Measurements from ENCODE around the gene GNG7. TPM values are rescaled to one million over a fixed set of nuclear protein-coding genes. Genes with fewer than 3 reads are reported as not detected.

The GNG7 gene
- total and polyA plus RNA-seq, 10 of the 15 experiments (the other 5 are each of a cell fraction or from before 2014, with no cell fraction given) = 1.9 to 13.6 (median 6.5) TPM

GRCh38 chr19:2743099-2743498 lies 40.6 kb upstream of the GNG7 start:
- TF ChIP-seq HDAC2 (IDR thresholded peaks at IDR 0.05) (no peak), HDGF (IDR thresholded peaks at IDR 0.05) (no peak), REST (IDR thresholded peaks at IDR 0.05; ENCODE audit: low read depth, low read length) (no peak)
- Histone ChIP-seq H4K20me1 (ENCODE audit: control insufficient read depth, insufficient read depth) (no peaks in the 10 kb centered on the region), H3K4me1 (ENCODE audit: control insufficient read depth, insufficient read depth, low read length) (peaks cover 8% of the 10 kb centered on the region), H3K9me3 (replicated peaks; ENCODE audit: control insufficient read depth, insufficient read depth, low read length) (no peaks in the 10 kb centered on the region), H3K9ac (ENCODE audit: control insufficient read depth, insufficient read depth, low read length) (no peak overlapping the region), H3K4me2 (ENCODE audit: control insufficient read depth, insufficient read depth) (no peak overlapping the region), H3K27ac (ENCODE audit: control insufficient read depth, insufficient read depth) (no peak overlapping the region), H3K36me3 (ENCODE audit: control insufficient read depth in 2 of 2, insufficient read depth in 2 of 2, low read length in 1 of 2) (no peaks in the 10 kb centered on the region), H3K27me3 (replicated peaks in 1 of 2; ENCODE audit: control insufficient read depth in 2 of 2, insufficient read depth in 2 of 2, low read length in 1 of 2) (no peaks in the 10 kb centered on the region), H2AFZ (ENCODE audit: control insufficient read depth, low read depth, low read length) (no peak overlapping the region), H3K4me3 (no peak overlapping the region), H3K79me2 (ENCODE audit: control insufficient read depth, insufficient read depth, low read length) (peaks cover 10% of the 10 kb centered on the region)
- ChIA-PET SMC1A (ENCODE audit: uncharacterized antibody, unreplicated experiment) (no interaction called here), POLR2A (interaction anchor here (1.3 kb wide), 1 partner anchor 41 kb away, joined by 3 read pairs; no protein-coding TSS in a partner anchor), CTCF (interaction anchor here (1.1 kb wide), 1 partner anchor 95 kb away, joined by 4 read pairs; no protein-coding TSS in a partner anchor), RAD21 (ENCODE audit: unreplicated experiment) (no interaction called here)
- ATAC-seq (no peak), DNase-seq (ENCODE audit: low read depth, low spot score) (no peak), FAIRE-seq (no peak)
- 54% methylated on average over 8 of the region's 8 CpGs for WGBS (ENCODE audit: insufficient coverage, insufficient replicate concordance, low lambda C conversion rate, missing lambda C conversion rate)
- intact Hi-C loops (cut with micrococcal nuclease; ENCODE audit: unreplicated experiment) (loop anchor here (10.0 kb wide), 1 partner anchor 278 kb away; no protein-coding TSS in a partner anchor), in situ Hi-C loops (cut with MboI) (no loop called here)
- BruUV-seq (replicated peaks) = no TSS peak

DNA sequence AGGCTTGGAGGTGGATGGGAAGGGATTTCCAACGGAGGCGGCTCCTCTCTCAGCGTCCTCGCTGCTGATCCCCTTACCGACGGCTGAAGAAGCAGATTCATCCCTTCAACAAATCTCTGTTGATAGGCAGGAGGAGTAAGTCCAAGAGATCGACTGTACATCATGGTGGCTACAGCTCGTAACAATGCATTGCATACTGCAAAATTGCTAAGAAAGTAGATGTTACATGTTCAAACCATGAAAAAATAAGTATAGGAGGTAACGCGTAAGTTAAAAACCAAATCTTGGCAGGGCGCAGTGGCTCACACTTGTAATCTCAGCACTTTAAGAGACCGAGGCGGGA lies 37.8 kb upstream of the GNG7 start:
- in situ Hi-C loops (cut with MboI) = no loop called here
- H3K9me3 ChIP-seq (replicated peaks; ENCODE audit: control insufficient read depth, insufficient read depth, low read length) = peaks cover 8% of the 10 kb centered on the region; the same call in 2 of the 3 replicates
- 46% methylated on average over 13 of the region's 13 CpGs for WGBS (ENCODE audit: insufficient coverage, insufficient replicate concordance, low lambda C conversion rate, missing lambda C conversion rate)
- peak; percentile 41 for FAIRE-seq
- DNase-seq (ENCODE audit: low read depth, low spot score) = no peak
- no peak overlapping the region for H3K4me3 ChIP-seq
- peaks cover 7 to 12% of the 10 kb centered on the region in 2 experiments; a peak in 3 of 4 replicates for H3K36me3 ChIP-seq (ENCODE audit: control insufficient read depth in 2 of 2, insufficient read depth in 2 of 2, low read length in 1 of 2)
- H3K4me1 ChIP-seq (ENCODE audit: control insufficient read depth, insufficient read depth, low read length) = no peaks in the 10 kb centered on the region
- peaks cover 14% of the 10 kb centered on the region for H3K79me2 ChIP-seq (ENCODE audit: control insufficient read depth, insufficient read depth, low read length)
- H3K27me3 ChIP-seq (replicated peaks in 1 of 2; ENCODE audit: control insufficient read depth in 2 of 2, insufficient read depth in 2 of 2, low read length in 1 of 2) = no peaks in the 10 kb centered on the region
- CTCF ChIA-PET = no interaction called here
- SMC1A ChIA-PET (ENCODE audit: uncharacterized antibody, unreplicated experiment) = no interaction called here
- peak overlapping the region; percentile 69 for H3K4me2 ChIP-seq (ENCODE audit: control insufficient read depth, insufficient read depth)
- ATAC-seq = no peak
- peak overlapping the region; percentile 61 for H2AFZ ChIP-seq (ENCODE audit: control insufficient read depth, low read depth, low read length)
- H4K20me1 ChIP-seq (ENCODE audit: control insufficient read depth, insufficient read depth) = no peaks in the 10 kb centered on the region
- RAD21 ChIA-PET (ENCODE audit: unreplicated experiment) = no interaction called here
- H3K27ac ChIP-seq (ENCODE audit: control insufficient read depth, insufficient read depth) = no peak overlapping the region
- intact Hi-C loops (cut with micrococcal nuclease; ENCODE audit: unreplicated experiment) = loop anchor here (10.0 kb wide), 1 partner anchor 275 kb away; no protein-coding TSS in a partner anchor
- no peak overlapping the region for H3K9ac ChIP-seq (ENCODE audit: control insufficient read depth, insufficient read depth, low read length)
- POLR2A ChIA-PET = no interaction called here
- BruUV-seq (replicated peaks) = no TSS peak
- no peak for TF ChIP-seq ZNF622 (IDR thresholded peaks at IDR 0.05)
- TF ChIP-seq FOXK2 (IDR thresholded peaks at IDR 0.05) = 0 out of 2 replicates have a peak, but pooled peaks have one; percentile 1
- no peak for TF ChIP-seq GABPA (IDR thresholded peaks at IDR 0.05; ENCODE audit: low read depth)
- TF ChIP-seq EED (IDR thresholded peaks at IDR 0.05; ENCODE audit: low read depth) = no peak
- TF ChIP-seq, protein P1, sequence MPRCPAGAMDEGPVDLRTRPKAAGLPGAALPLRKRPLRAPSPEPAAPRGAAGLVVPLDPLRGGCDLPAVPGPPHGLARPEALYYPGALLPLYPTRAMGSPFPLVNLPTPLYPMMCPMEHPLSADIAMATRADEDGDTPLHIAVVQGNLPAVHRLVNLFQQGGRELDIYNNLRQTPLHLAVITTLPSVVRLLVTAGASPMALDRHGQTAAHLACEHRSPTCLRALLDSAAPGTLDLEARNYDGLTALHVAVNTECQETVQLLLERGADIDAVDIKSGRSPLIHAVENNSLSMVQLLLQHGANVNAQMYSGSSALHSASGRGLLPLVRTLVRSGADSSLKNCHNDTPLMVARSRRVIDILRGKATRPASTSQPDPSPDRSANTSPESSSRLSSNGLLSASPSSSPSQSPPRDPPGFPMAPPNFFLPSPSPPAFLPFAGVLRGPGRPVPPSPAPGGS (IDR thresholded peaks at IDR 0.05; ENCODE audit: borderline replicate concordance, insufficient read depth, low read depth, low read length, poor library complexity, severe bottlenecking) = no peak
- no peak for TF ChIP-seq MXI1 (IDR thresholded peaks at IDR 0.05; ENCODE audit: low read depth, low read length)
- TF ChIP-seq KAT2A (conservative IDR thresholded peaks at IDR 0.05; ENCODE audit: control insufficient read depth, low read depth, low read length) = no peak
- no peak for TF ChIP-seq CTCF (IDR thresholded peaks at IDR 0.05 in 2 of 3, conservative IDR thresholded peaks at IDR 0.05 in 1 of 3; ENCODE audit: control insufficient read depth in 2 of 3, extremely low read depth in 1 of 3, insufficient read depth in 1 of 3, low read depth in 3 of 3, low read length in 3 of 3)
- no peak for TF ChIP-seq RFX5 (IDR thresholded peaks at IDR 0.05; ENCODE audit: low read depth, low read length)

All from GM12878 (cell line).